Measurements from ENCODE around the gene PFKFB2.

Gene PFKFB2

GRCh38 chr1:207052911-207053769 is at the start of gene PFKFB2:
Gene PFKFB2, plus strand, starts transcription at chr1:207053275. Its CDS starts 1,443 bp downstream, at chr1:207054718.
- DNase-seq, result peak; percentile 55 to 99 (median 95)

GRCh38 chr1:207004931-207005830 is 47.9 kb upstream of the PFKFB2 start:
- DNase-seq, result peak in 12 of 51 donors; percentile 6 to 31 (median 12)

- no peak for DNase-seq
Observed at GRCh38 chr1:207006083-207006482, 47.0 kb upstream of the PFKFB2 start.

GRCh38 chr1:207006914-207007313 is 46.2 kb upstream of the PFKFB2 start:
- no peak for DNase-seq

- no peak for DNase-seq
Observed at GRCh38 chr1:207007352-207008033, 45.6 kb upstream of the PFKFB2 start.

GRCh38 chr1:207009182-207009850 is 43.8 kb upstream of the PFKFB2 start:
- DNase-seq, result no peak

GRCh38 chr1:207009945-207010344 is 43.1 kb upstream of the PFKFB2 start:
- DNase-seq, result no peak

- no peak for DNase-seq
Observed at GRCh38 chr1:207010726-207011125, 42.3 kb upstream of the PFKFB2 start.

- no peak for DNase-seq
Observed at GRCh38 chr1:207013321-207014085, 39.6 kb upstream of the PFKFB2 start.

- no peak for DNase-seq
Observed at GRCh38 chr1:207014728-207015127, 38.3 kb upstream of the PFKFB2 start.

- DNase-seq, result no peak
Observed at GRCh38 chr1:207015791-207016190, 37.3 kb upstream of the PFKFB2 start.

GRCh38 chr1:207017615-207018559 is 35.2 kb upstream of the PFKFB2 start:
- DNase-seq, result peak in 5 of 51 donors; percentile 6 to 32 (median 22)

GRCh38 chr1:207018707-207019106 is 34.4 kb upstream of the PFKFB2 start:
- no peak for DNase-seq

- no peak for DNase-seq
Observed at GRCh38 chr1:207019161-207019560, 33.9 kb upstream of the PFKFB2 start.

- no peak for DNase-seq
Observed at GRCh38 chr1:207019661-207020060, 33.4 kb upstream of the PFKFB2 start.

GRCh38 chr1:207020065-207020708 is 32.9 kb upstream of the PFKFB2 start:
- DNase-seq, result no peak

GRCh38 chr1:207020709-207021107 is 32.4 kb upstream of the PFKFB2 start:
- no peak for DNase-seq

GRCh38 chr1:207021139-207021861 is 31.8 kb upstream of the PFKFB2 start:
- peak in 2 of 51 donors; percentile 27 to 44 for DNase-seq

All from hypothalamus (tissue), 51 donors.